KMS-11 (cell line): Measurements from ENCODE around the gene NUDT22.

Source experiments
- H2AFZ ChIP-seq: fragments of 200-600 bp; sonication (generic); 2 replicates; pipeline ENCODE4 v1.6.1; 2016; ENCODE audit warnings: antibody characterized with exemption, mixed run types, low read depth
- H3K27ac ChIP-seq: fragments of 200-600 bp; sonication (generic); 2 replicates; pipeline ENCODE4 v1.6.1; 2016; ENCODE audit warnings: mild to moderate bottlenecking, mixed run types
- H3K27me3 ChIP-seq: fragments of 200-600 bp; sonication (generic); 2 replicates; pipeline ENCODE4 v1.6.1; 2017; ENCODE audit warnings: mild to moderate bottlenecking, low read depth, mixed run types, moderate library complexity; ENCODE audit not compliant: insufficient read depth
- H3K36me3 ChIP-seq: fragments of 200-600 bp; sonication (generic); 2 replicates; pipeline ENCODE4 v1.6.1; 2017; ENCODE audit warnings: mild to moderate bottlenecking, mixed run types; ENCODE audit not compliant: insufficient read depth
- H3K4me1 ChIP-seq: fragments of 200-600 bp; sonication (generic); 2 replicates; pipeline ENCODE4 v1.6.1; 2016; ENCODE audit warnings: mild to moderate bottlenecking, low read depth, mixed run types; ENCODE audit not compliant: poor library complexity, severe bottlenecking
- H3K4me2 ChIP-seq: fragments of 200-600 bp; sonication (generic); 2 replicates; pipeline ENCODE4 v1.7.0; 2016; ENCODE audit warnings: mild to moderate bottlenecking, mixed run types
- H3K4me3 ChIP-seq: fragments of 200-600 bp; sonication (generic); IDR thresholded peaks from 2 replicates; pipeline ENCODE4 v1.6.1; 2017; ENCODE audit warnings: low read depth, low read length, mixed read lengths; ENCODE audit not compliant: insufficient read depth
- H3K79me2 ChIP-seq: fragments of 200-600 bp; sonication (generic); 2 replicates; pipeline ENCODE4 v1.6.1; 2016; ENCODE audit warnings: low read depth, mixed run types; ENCODE audit not compliant: insufficient read depth
- H3K9ac ChIP-seq: fragments of 200-600 bp; sonication (generic); 2 replicates; pipeline ENCODE4 v1.6.1; 2016; ENCODE audit warnings: mild to moderate bottlenecking, mixed run types
- H4K20me1 ChIP-seq: fragments of 200-600 bp; sonication (generic); 2 replicates; pipeline ENCODE4 v1.6.1; 2016; ENCODE audit warnings: mild to moderate bottlenecking, mixed run types; ENCODE audit not compliant: insufficient read depth
- TF ChIP-seq, protein P1 (sequence below): fragments of 200-600 bp; sonication (generic); conservative IDR thresholded peaks from 2 replicates; pipeline ENCODE4 v1.6.1; 2017; ENCODE audit warnings: low read depth, mild to moderate bottlenecking, antibody characterized with exemption, low read length, moderate library complexity, mixed read lengths

NUDT22 gene

DNA sequence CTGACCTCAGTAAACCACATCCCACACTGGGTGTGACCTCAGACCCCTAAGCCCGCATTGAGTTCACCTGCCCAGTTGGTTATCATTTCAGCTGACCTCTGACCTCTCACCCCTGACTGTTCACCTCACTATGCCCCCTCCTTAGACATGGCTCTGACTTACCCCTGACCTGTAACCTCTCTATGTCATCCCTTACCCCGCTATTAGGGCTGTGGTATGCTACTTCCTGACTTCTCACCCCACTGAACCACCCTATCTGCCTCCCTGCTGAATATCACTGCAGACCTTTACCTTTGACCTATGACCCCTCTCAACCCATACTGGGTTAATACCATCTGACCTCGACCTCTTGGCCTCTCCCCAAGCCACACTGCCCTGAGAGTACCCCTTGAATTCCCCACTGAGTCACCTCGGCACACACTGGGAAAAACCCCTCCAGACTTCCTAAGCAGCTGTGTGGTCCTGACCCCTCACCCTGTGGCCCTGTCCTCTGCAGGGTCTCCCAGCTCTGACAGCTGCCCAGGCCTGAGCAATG lies 33.5 kb downstream of the NUDT22 start:
- Histone ChIP-seq H3K27ac (no peak overlapping the region), H3K4me3 (no peak overlapping the region), H3K4me1 (no peaks in the 10 kb centered on the region), H4K20me1 (no peaks in the 10 kb centered on the region), H3K36me3 (no peaks in the 10 kb centered on the region), H3K27me3 (no peaks in the 10 kb centered on the region), H3K9ac (no peak overlapping the region), H2AFZ (no peak overlapping the region), H3K4me2 (no peak overlapping the region), H3K79me2 (no peaks in the 10 kb centered on the region)
- TF ChIP-seq, protein P1, sequence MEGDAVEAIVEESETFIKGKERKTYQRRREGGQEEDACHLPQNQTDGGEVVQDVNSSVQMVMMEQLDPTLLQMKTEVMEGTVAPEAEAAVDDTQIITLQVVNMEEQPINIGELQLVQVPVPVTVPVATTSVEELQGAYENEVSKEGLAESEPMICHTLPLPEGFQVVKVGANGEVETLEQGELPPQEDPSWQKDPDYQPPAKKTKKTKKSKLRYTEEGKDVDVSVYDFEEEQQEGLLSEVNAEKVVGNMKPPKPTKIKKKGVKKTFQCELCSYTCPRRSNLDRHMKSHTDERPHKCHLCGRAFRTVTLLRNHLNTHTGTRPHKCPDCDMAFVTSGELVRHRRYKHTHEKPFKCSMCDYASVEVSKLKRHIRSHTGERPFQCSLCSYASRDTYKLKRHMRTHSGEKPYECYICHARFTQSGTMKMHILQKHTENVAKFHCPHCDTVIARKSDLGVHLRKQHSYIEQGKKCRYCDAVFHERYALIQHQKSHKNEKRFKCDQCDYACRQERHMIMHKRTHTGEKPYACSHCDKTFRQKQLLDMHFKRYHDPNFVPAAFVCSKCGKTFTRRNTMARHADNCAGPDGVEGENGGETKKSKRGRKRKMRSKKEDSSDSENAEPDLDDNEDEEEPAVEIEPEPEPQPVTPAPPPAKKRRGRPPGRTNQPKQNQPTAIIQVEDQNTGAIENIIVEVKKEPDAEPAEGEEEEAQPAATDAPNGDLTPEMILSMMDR = no peak

DNA sequence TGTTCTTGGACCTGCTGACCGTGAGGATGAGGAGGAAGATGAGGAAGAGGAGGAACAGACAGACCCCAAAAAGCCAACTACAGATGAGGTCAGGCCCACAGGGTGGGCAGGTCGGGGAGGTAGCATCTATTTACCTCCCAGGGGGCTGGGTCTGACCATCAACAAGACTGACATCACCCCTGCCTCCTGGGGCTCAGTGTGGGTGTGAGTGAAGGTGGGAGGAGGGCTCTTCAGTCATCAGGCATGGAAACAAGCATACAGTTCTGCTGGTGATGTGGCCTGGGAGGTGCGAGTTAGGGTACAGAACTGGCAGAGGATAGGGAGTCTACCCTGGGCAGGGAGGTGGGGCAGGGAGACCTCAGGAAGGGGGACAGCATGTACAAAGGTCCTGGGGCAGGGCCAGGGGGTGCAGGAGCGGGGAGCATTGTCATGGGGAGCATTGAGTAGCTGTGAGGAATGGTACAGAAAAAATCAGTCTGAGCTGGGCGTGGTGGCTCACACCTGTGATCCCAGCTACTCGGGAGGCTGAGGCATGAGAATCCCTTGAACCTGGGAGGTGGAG lies 34.2 kb downstream of the NUDT22 start:
- Histone ChIP-seq H3K79me2 (no peaks in the 10 kb centered on the region), H4K20me1 (no peaks in the 10 kb centered on the region), H3K9ac (no peak overlapping the region), H3K27me3 (no peaks in the 10 kb centered on the region), H3K4me3 (no peak overlapping the region), H2AFZ (no peak overlapping the region), H3K36me3 (no peaks in the 10 kb centered on the region), H3K4me2 (no peak overlapping the region), H3K27ac (no peak overlapping the region), H3K4me1 (no peaks in the 10 kb centered on the region)
- TF ChIP-seq, protein P1 = no peak

DNA sequence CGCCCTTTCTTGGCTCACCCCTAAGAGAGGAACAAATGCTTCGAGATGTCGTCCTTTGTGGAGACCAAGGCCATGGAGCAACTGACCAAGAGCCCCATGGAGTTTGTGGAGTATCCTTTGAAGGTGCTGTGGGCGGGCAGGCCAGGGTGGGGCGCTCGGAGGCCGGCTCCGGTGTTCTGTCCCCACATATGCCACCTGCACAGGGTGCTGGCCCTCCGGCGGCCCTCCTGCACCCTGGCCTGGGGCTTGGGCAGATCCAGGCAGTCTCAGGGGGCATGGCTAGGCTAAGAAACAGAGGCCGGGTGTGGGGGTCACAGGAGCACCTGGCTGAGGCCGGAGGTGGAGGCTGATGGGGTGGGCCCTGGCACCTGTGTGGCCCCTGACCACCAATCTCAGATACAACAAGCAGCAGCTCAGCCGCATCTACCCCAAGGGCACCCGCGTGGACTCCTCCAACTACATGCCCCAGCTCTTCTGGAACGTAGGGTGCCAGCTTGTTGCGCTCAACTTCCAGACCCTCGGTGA lies 35.5 kb downstream of the NUDT22 start:
- Histone ChIP-seq H4K20me1 (no peaks in the 10 kb centered on the region), H3K4me2 (no peak overlapping the region), H2AFZ (no peak overlapping the region), H3K27ac (no peak overlapping the region), H3K36me3 (no peaks in the 10 kb centered on the region), H3K79me2 (no peaks in the 10 kb centered on the region), H3K9ac (no peak overlapping the region), H3K4me3 (no peak overlapping the region), H3K27me3 (no peaks in the 10 kb centered on the region), H3K4me1 (no peaks in the 10 kb centered on the region)
- TF ChIP-seq, protein P1 = no peak

DNA sequence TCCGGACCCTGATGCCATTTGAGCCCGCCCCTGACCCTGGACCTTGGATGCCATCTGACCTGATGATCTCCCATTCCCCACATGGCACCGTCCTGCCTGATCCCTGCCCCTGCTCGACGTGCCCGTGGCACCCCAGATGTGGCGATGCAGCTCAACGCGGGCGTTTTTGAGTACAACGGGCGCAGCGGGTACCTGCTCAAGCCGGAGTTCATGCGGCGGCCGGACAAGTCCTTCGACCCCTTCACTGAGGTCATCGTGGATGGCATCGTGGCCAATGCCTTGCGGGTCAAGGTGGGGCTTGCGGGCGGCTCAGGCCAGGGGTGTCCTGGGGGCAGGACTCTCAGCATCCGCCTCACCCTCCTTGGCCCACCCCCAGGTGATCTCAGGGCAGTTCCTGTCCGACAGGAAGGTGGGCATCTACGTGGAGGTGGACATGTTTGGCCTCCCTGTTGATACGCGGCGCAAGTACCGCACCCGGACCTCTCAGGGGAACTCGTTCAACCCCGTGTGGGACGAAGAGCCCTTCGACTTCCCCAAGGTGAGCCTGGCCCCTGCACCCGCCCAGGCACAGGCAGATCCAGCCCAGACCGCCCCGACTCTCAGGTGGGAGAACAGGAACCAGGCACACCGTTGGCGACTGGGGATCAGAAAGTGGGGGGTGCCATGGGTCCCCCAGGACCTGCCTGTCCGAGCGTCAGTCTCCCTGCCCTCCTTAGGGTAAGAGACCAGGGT lies 36.4 kb downstream of the NUDT22 start:
- Histone ChIP-seq H3K79me2 (no peaks in the 10 kb centered on the region), H3K4me3 (no peak overlapping the region), H3K36me3 (no peaks in the 10 kb centered on the region), H3K27me3 (no peaks in the 10 kb centered on the region), H3K4me2 (no peak overlapping the region), H2AFZ (no peak overlapping the region), H3K27ac (no peak overlapping the region), H3K9ac (no peak overlapping the region), H4K20me1 (no peaks in the 10 kb centered on the region), H3K4me1 (no peaks in the 10 kb centered on the region)
- TF ChIP-seq, protein P1 = no peak
